ENCODE results near the gene C16orf74. TPM values are rescaled to one million over a fixed set of nuclear protein-coding genes. Genes with fewer than 3 reads are reported as not detected.

The C16orf74 gene
- total RNA-seq, 3 donors from 2014 or later, result 0.73 to 1.3 (median 1.0) TPM

DNA sequence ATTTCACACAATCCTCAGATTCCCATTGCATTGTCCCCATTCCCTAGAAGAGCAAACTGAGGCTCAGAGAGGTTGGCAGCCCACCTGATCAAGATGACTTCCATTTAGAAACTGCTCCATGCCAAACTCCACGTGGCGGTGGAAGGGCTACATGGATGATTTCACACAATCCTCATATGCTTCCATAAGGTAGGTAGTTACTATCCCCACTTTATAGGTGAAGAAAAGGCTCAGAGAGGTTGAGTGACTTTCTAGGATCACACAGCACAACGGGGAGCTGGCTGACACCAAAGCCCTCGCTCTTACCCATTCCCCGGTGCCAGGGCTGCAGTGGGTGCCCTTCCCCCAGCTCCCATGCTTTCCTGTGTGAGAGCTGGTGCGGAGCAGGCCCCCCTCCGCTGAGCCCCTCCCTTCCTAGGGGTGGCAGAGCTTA is 52.4 kb downstream of the C16orf74 start:
- no peak for ATAC-seq
- no peaks in the 10 kb centered on the region for H3K9me3 ChIP-seq

DNA sequence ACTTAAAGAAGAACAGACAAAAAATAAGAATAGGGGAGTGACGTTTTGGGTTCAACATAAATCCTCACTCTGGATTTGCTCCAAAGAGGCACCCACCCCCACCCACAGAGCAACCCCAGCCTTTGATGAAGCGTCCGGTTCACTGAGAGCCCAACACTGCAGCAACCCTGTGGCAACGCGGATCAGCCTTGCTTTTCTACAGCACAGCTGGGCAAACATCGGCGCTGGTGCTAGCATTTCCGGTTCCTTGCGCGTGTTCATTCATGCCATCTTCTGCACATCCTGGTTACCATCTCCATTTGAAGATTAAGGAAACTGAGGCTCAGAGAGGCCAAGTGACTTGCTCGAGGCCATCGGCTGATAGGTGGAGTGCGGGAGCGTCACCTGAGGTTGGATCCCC is 53.5 kb downstream of the C16orf74 start:
- DNase-seq (peak in 1 of 3 donors; percentile 44), ATAC-seq (no peak)
- Histone ChIP-seq H3K4me3 (no peak overlapping the region), H3K9me3 (no peaks in the 10 kb centered on the region), H3K4me1 (ENCODE audit: low read depth) (no peaks in the 10 kb centered on the region), H3K36me3 (ENCODE audit: low read depth) (no peaks in the 10 kb centered on the region)
- intact Hi-C loops (cut with DNase I, micrococcal nuclease), result no loop called here
- TF ChIP-seq, protein P1, sequence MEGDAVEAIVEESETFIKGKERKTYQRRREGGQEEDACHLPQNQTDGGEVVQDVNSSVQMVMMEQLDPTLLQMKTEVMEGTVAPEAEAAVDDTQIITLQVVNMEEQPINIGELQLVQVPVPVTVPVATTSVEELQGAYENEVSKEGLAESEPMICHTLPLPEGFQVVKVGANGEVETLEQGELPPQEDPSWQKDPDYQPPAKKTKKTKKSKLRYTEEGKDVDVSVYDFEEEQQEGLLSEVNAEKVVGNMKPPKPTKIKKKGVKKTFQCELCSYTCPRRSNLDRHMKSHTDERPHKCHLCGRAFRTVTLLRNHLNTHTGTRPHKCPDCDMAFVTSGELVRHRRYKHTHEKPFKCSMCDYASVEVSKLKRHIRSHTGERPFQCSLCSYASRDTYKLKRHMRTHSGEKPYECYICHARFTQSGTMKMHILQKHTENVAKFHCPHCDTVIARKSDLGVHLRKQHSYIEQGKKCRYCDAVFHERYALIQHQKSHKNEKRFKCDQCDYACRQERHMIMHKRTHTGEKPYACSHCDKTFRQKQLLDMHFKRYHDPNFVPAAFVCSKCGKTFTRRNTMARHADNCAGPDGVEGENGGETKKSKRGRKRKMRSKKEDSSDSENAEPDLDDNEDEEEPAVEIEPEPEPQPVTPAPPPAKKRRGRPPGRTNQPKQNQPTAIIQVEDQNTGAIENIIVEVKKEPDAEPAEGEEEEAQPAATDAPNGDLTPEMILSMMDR (IDR thresholded peaks at IDR 0.05), result no peak

More for the DNA sequence above, 52.4 kb downstream of the C16orf74 start:
- H3K4me3 ChIP-seq, result no peak overlapping the region
- intact Hi-C loops (cut with DNase I, micrococcal nuclease), result no loop called here
- no peak for DNase-seq
- no peaks in the 10 kb centered on the region for H3K36me3 ChIP-seq (ENCODE audit: low read depth)
- TF ChIP-seq, protein P1 (IDR thresholded peaks at IDR 0.05), result no peak
- H3K4me1 ChIP-seq (ENCODE audit: low read depth), result no peaks in the 10 kb centered on the region

DNA sequence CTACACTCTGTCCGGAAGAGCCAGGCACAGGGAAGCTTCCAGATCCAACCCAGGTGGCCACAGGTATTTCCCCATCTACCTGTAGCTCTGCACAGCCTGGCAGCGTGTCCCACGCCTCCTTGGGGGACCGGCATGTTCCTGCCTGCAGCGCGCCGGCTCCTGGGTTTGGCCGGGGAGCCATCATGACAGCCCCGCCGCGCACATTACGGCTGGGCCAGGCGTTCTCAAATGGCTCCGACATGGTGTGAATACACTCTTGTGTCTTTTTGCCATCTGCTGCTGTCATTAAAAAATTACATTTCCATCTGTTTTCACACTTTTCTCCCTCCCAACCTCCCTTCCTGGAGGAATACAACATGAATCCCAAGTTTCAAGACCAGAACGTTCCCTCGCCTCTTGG is 54.1 kb downstream of the C16orf74 start:
- Histone ChIP-seq H3K9me3 (no peaks in the 10 kb centered on the region), H3K4me3 (no peak overlapping the region), H3K36me3 (ENCODE audit: low read depth) (no peaks in the 10 kb centered on the region), H3K4me1 (ENCODE audit: low read depth) (no peaks in the 10 kb centered on the region)
- TF ChIP-seq, protein P1 (IDR thresholded peaks at IDR 0.05), result no peak
- ATAC-seq (no peak), DNase-seq (peak in 1 of 3 donors; percentile 19)
- intact Hi-C loops (cut with DNase I, micrococcal nuclease), result no loop called here

DNA sequence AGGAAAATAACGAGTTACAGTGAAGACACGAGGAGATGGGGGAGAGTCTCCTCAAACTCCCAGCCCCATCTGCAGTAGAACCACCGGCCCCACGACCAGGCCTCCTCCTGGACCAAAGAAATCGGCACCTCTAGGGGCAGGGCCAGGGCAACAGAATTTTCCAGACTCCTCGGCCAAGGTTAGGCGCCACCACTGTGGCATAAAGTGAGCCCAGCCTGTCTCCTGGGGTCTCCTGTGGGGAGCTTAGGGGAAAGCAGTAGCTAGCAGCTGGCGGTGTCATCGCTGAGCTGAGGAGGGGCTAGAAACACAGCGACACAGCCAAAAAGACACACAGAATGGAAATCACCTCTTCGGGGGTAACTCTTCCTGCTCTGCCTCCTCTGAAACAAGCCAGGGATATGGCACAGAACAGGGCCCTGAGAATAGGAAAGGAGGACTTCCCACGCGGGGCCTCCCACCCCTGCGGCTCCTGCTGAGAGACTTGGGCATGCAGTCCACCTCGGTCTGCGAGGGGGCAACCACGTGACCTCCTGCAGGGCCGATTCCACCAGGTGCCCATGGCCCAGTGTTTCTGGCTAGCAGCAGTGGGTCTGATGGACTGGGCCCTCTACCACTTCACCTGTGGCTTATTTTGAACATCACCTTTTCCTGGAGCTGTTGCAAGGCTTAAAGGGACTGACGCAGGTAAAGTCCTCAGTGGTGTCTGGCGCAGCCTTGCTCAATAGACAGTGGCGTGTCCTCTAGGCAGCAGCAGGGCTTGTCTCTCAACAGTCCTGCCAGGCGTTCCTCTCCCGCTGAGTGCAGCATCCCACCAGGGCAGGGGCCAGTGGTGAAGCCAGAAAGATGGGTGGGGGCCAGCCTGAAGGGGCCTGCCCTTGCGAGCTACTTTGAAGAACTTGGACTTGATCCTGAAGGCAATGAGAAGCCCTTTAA is 55.4 kb downstream of the C16orf74 start:
- no peaks in the 10 kb centered on the region for H3K4me1 ChIP-seq (ENCODE audit: low read depth)
- H3K4me3 ChIP-seq, result no peak overlapping the region
- H3K36me3 ChIP-seq (ENCODE audit: low read depth), result no peaks in the 10 kb centered on the region
- H3K9me3 ChIP-seq, result no peaks in the 10 kb centered on the region
- TF ChIP-seq, protein P1 (IDR thresholded peaks at IDR 0.05), result no peak
- intact Hi-C loops (cut with DNase I, micrococcal nuclease), result no loop called here
- ATAC-seq (no peak), DNase-seq (peak in 1 of 3 donors; percentile 40)

DNA sequence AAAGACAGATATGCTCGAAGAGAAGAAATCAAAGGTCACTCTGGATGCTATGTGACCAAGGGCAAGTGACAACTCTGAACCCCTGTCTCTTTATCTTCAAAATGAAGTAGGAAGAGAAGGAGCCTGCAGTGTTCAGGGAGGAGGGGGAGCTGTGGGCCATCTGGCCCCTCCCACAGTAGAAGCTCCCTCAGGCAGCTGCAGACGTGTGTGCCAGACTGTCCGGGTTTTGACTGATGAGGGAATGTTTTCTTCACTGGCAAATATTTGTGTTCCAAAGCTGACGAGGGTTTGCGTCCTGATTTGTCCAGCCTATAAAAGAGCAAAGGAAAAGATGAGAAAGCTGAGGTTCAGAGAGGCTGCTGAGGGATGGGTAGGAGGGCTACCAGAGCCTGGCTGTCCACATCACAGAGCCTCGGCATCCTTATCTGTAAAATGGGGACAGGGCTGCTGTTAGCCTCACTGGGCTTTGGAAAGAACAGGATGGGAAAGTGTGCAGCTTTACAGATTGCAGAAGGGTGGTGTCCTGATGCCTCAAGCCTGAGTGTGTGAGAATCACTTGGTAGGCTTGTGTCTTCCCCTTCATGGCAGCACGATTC is 60.3 kb downstream of the C16orf74 start:
- H3K9me3 ChIP-seq, result no peaks in the 10 kb centered on the region
- peaks cover 19% of the 10 kb centered on the region for H3K4me1 ChIP-seq (ENCODE audit: low read depth)
- TF ChIP-seq, protein P1 (IDR thresholded peaks at IDR 0.05), result no peak
- H3K36me3 ChIP-seq (ENCODE audit: low read depth), result no peaks in the 10 kb centered on the region
- no peak overlapping the region for H3K4me3 ChIP-seq
- DNase-seq (peak in 1 of 3 donors; percentile 23), ATAC-seq (no peak)
- intact Hi-C loops (cut with DNase I, micrococcal nuclease), result no loop called here
